AG09319 (cell line): ENCODE measurements around the gene CALY.

ENCODE experiments used
- DNase-seq: peaks from one replicate; pipeline ENCODE4 v3.0.0-alpha.2; 2010; ENCODE audit warnings: low read depth; ENCODE audit errors: extremely low read depth
- TF ChIP-seq, protein P1 (sequence below): IDR thresholded peaks from 2 replicates; pipeline ENCODE4 v1.5.1; 2011; ENCODE audit warnings: low read depth, mild to moderate bottlenecking, inconsistent platforms, low read length, moderate library complexity

Gene CALY

DNA sequence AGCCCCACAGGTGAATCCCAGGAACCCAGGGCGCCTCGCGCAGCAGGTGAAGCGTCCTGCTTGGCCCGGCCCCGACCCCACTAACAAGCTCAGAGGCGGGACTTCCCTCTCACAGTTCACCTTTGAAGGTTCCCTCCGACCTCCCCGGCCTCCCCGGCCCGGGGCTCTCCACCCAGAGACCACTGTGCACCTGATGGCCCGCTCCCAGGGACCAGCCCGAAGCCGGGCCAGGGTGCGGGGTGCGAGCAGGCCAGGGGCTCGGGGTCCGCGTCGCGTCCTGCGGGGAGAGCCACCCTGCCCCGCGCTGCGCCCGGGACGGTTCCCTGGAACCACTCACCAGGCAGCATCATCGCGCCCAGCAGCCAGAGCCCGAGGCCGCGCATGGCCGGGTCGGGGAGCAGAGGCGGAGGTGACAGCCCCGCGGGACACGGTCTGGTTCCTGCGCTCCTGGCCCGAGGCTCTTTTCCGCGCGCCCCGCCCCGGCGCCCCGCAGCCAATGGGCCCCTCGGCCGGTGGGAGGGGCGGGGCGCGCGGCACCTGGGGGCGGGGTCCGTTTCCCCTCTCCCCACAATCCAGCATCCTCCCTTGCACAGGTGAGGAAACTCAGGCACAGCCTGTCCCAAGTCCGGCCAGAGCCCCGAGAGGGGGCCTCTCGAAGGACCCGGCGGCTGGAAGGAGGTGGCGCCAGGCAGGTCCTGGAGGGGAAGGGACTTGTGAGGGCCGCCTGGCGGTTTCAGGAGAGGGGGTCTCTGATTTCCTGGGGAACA, 60.1 kb downstream of the CALY start, which contains the start of gene ADAM8:
Gene ADAM8 (minus strand): TSS at position 434 of the 767 bp plus-strand sequence. CDS start 51 bp downstream, at position 383.
- TF ChIP-seq, protein P1, sequence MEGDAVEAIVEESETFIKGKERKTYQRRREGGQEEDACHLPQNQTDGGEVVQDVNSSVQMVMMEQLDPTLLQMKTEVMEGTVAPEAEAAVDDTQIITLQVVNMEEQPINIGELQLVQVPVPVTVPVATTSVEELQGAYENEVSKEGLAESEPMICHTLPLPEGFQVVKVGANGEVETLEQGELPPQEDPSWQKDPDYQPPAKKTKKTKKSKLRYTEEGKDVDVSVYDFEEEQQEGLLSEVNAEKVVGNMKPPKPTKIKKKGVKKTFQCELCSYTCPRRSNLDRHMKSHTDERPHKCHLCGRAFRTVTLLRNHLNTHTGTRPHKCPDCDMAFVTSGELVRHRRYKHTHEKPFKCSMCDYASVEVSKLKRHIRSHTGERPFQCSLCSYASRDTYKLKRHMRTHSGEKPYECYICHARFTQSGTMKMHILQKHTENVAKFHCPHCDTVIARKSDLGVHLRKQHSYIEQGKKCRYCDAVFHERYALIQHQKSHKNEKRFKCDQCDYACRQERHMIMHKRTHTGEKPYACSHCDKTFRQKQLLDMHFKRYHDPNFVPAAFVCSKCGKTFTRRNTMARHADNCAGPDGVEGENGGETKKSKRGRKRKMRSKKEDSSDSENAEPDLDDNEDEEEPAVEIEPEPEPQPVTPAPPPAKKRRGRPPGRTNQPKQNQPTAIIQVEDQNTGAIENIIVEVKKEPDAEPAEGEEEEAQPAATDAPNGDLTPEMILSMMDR, result no peak
- DNase-seq, result no peak

DNA sequence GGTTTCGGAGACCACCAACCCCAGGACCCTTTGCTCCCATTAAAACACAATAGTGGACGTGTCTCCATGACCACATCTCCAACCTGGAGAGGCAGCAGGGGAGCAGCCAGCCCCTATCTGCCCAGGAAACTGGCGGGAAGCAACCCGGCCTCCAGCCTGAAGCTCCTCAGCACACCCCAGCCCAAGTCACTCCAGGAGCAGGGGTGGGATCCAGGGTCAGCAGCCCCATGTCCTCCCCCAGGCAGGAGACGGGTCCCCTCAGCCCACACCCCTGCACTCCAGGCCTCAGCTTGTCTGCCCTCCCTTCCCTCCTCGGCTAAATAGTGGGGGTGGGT, 60.6 kb downstream of the CALY start:
- no peak for DNase-seq
- TF ChIP-seq, protein P1, result no peak

DNA sequence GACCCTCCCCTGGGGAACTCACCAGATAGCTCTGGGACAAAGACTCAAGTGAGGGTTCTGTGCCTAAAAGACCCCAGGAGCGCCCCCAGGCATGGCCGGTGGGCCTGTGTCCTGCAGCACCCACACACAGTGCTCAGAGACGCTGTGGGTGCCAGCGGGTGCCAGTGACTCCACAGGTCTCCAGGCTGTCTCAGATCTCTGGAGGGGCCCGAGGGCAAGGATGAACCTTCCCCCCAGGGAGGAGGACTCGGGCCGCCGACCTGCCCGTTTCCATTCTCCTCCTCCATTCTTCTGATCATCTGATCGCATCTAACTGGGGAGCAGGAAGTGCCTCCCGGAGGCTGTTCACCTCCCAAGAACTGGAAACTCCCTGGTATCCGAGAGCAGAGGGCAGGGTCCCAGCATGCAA, 61.0 kb downstream of the CALY start:
- no peak for DNase-seq
- TF ChIP-seq, protein P1, result no peak

DNA sequence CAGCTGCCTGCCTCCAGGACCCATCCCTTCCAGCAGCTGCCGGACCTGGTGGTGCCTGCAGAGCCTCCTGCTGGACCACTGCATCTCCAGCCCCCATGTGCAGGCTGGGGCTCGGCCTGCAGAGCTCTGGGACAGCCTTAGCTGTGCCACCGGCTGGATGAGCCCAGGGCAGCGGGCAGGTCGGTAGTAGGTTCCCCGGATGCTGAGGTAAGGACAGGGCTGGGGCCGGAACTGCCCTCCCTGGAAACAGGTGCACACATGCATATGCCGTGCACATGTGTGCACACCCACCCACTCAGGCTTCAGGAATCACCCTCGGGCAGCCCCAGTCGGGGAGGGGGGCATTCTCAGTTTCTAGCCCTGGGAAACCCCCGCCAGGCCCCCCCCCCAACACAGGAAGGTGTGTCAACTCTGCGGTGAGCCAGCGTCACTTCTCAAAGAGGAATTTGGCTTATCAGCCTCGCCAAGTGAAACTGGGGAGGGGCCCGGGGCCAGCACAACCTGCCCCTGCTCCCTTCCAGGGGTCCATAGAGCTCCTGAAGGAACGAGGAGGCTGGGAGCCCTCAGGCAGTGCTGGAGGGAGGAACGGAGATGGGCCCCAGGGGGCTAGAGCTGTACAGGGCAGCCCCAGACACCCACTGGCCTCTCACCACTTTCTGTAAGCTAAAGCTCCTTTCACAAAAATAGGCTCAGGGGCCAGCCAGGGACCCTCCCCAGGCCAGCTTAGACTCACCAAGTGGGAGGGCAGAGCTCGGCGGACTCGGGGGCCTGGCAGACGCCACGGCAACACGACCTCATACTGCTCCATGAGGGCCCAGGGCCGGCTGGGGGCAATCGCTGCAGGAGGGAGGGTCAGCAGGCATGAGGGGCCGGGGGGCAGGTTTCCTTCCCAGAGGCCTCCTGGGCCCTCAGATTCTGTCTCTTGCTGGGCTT, 61.7 kb downstream of the CALY start:
- DNase-seq, result no peak
- TF ChIP-seq, protein P1, result no peak
